Superior temporal gyrus (tissue), 1 donor: Measurements from ENCODE around the gene LCN9.
"Not testable (repeated sequence)": the region's sequence is repeated elsewhere in the genome, so short reads cannot be mapped to it uniquely, and the experiment has no call there.

ENCODE experiments used
- DNase-seq: peaks from one replicate; pipeline ENCODE4 v3.0.0-alpha.2; 2016; ENCODE audit errors: extremely low spot score

LCN9 gene

GRCh38 chr9:135662758-135663450, at the start of gene LCN9:
Gene LCN9 (plus strand): TSS chr9:135663309. CDS start chr9:135663322, 13 bp downstream.
- peak; percentile 31 for DNase-seq

- no peak for DNase-seq
These were observed 48.9 kb upstream of the LCN9 start for GRCh38 chr9:135613946-135614805.

- no peak for DNase-seq
These were observed 48.1 kb upstream of the LCN9 start for GRCh38 chr9:135614821-135615665.

- DNase-seq, result no peak
These were observed 47.2 kb upstream of the LCN9 start for GRCh38 chr9:135615666-135616618.

GRCh38 chr9:135616619-135617537, 46.2 kb upstream of the LCN9 start:
- DNase-seq, result no peak

- no peak for DNase-seq
These were observed 45.6 kb upstream of the LCN9 start for GRCh38 chr9:135617538-135617900.

GRCh38 chr9:135617991-135618411, 45.1 kb upstream of the LCN9 start:
- DNase-seq, result no peak

GRCh38 chr9:135618866-135619598, 44.1 kb upstream of the LCN9 start:
- DNase-seq, result no peak

GRCh38 chr9:135619599-135619886, 43.6 kb upstream of the LCN9 start:
- no peak for DNase-seq

GRCh38 chr9:135620558-135620957, 42.6 kb upstream of the LCN9 start:
- DNase-seq, result no peak

- DNase-seq, result no peak
These were observed 40.6 kb upstream of the LCN9 start for GRCh38 chr9:135622415-135623020.

GRCh38 chr9:135624282-135624681, 38.8 kb upstream of the LCN9 start:
- no peak for DNase-seq

GRCh38 chr9:135632841-135633240, 30.3 kb upstream of the LCN9 start:
- no peak for DNase-seq

GRCh38 chr9:135636930-135637530, 26.1 kb upstream of the LCN9 start:
- not testable (repeated sequence) for DNase-seq

GRCh38 chr9:135639196-135639595, 23.9 kb upstream of the LCN9 start, which contains the start of gene GLT6D1:
Gene GLT6D1 (minus strand): TSS chr9:135639540. CDS start chr9:135639187, 353 bp downstream.
- no peak for DNase-seq

- no peak for DNase-seq
These were observed 22.1 kb upstream of the LCN9 start for GRCh38 chr9:135641047-135641446.

- DNase-seq, result no peak
These were observed 21.4 kb upstream of the LCN9 start for GRCh38 chr9:135641745-135642144.

GRCh38 chr9:135644631-135645218, 18.4 kb upstream of the LCN9 start:
- DNase-seq, result no peak
